Testis (tissue), 2 donors: ENCODE results near the gene CFAP299.

ENCODE experiments used
- POLR2A ChIP-seq: fragments of 450-650 bp; IDR thresholded peaks from one replicate; pipeline ENCODE4 v1.6.1; 2017; ENCODE audit warnings: antibody characterized with exemption, mild to moderate bottlenecking, moderate library complexity
- TF ChIP-seq, protein P1 (sequence below), 3 experiments: fragments of 450-650 bp in 2 of 3; fragments of 200-600 bp in 1 of 3; sonication (generic) in 1 of 3; IDR thresholded peaks; one replicate each; pipeline ENCODE4 v1.5.1; 2016 to 2019; ENCODE audit warnings: antibody characterized with exemption in 3 of 3, mild to moderate bottlenecking in 2 of 3, moderate library complexity in 1 of 3

GRCh38 chr4:80374180-80374579 is 38.6 kb downstream of the CFAP299 start:
- TF ChIP-seq, protein P1, sequence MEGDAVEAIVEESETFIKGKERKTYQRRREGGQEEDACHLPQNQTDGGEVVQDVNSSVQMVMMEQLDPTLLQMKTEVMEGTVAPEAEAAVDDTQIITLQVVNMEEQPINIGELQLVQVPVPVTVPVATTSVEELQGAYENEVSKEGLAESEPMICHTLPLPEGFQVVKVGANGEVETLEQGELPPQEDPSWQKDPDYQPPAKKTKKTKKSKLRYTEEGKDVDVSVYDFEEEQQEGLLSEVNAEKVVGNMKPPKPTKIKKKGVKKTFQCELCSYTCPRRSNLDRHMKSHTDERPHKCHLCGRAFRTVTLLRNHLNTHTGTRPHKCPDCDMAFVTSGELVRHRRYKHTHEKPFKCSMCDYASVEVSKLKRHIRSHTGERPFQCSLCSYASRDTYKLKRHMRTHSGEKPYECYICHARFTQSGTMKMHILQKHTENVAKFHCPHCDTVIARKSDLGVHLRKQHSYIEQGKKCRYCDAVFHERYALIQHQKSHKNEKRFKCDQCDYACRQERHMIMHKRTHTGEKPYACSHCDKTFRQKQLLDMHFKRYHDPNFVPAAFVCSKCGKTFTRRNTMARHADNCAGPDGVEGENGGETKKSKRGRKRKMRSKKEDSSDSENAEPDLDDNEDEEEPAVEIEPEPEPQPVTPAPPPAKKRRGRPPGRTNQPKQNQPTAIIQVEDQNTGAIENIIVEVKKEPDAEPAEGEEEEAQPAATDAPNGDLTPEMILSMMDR (IDR thresholded peaks at IDR 0.05): no peak
- TF ChIP-seq POLR2A: no peak
